ENCODE data around the gene CD7. TPM values are rescaled to one million over a fixed set of nuclear protein-coding genes. Genes with fewer than 3 reads are reported as not detected.

Gene CD7
- total RNA-seq, 1 experiment from 2014 or later, result 0.93 TPM

- H3K9me3 Mint-ChIP-seq (ENCODE audit: unreplicated experiment), result no peaks in the 10 kb centered on the region
- BruUV-seq (replicated peaks), result no TSS peak
- H3K4me3 ChIP-seq (ENCODE audit: low read depth, low read length), result no peak overlapping the region
- H3K4me1 Mint-ChIP-seq (ENCODE audit: low read depth, unreplicated experiment), result peaks cover 16% of the 10 kb centered on the region
- H3K36me3 Mint-ChIP-seq (ENCODE audit: insufficient read depth, unreplicated experiment), result peaks cover 1% of the 10 kb centered on the region
- no peaks in the 10 kb centered on the region for H3K27me3 ChIP-seq (replicated peaks; ENCODE audit: control insufficient read depth, insufficient read depth, low read length)
- H3K27me3 Mint-ChIP-seq (ENCODE audit: insufficient read depth, unreplicated experiment), result no peaks in the 10 kb centered on the region
- no peaks in the 10 kb centered on the region for H3K9me3 ChIP-seq
- H3K36me3 ChIP-seq (ENCODE audit: control insufficient read depth, insufficient read depth, low read length), result no peaks in the 10 kb centered on the region
- H3K4me1 ChIP-seq, result peaks cover 39% of the 10 kb centered on the region
- no peak for TF ChIP-seq CTCF (IDR thresholded peaks at IDR 0.05; ENCODE audit: insufficient read depth in 1 of 2, low read depth in 1 of 2, low read length in 1 of 2, severe bottlenecking in 1 of 2, unreplicated experiment in 1 of 2)
- H3K27ac Mint-ChIP-seq (ENCODE audit: unreplicated experiment), result no peak overlapping the region
- intact Hi-C loops (cut with micrococcal nuclease; ENCODE audit: unreplicated experiment), result no loop called here
- ChIA-PET CTCF (no interaction called here), POLR2A (interaction anchor here (0.6 kb wide), 1 partner anchor 767 kb away, joined by 4 read pairs; no protein-coding TSS in a partner anchor)
- DNase-seq, result no peak
- no peak overlapping the region for H3K4me3 Mint-ChIP-seq (ENCODE audit: unreplicated experiment)
Measured at GRCh38 chr17:82297714-82298537, 19.5 kb downstream of the CD7 start.

- TF ChIP-seq CTCF (IDR thresholded peaks at IDR 0.05; ENCODE audit: insufficient read depth in 1 of 2, low read depth in 1 of 2, low read length in 1 of 2, severe bottlenecking in 1 of 2, unreplicated experiment in 1 of 2), result no peak
- ChIA-PET CTCF (interaction anchor here (0.9 kb wide), 1 partner anchor 16 kb away, joined by 3 read pairs; no protein-coding TSS in a partner anchor), POLR2A (no interaction called here)
- Mint-ChIP-seq H3K9me3 (ENCODE audit: unreplicated experiment) (no peaks in the 10 kb centered on the region), H3K36me3 (ENCODE audit: insufficient read depth, unreplicated experiment) (peaks cover 7% of the 10 kb centered on the region), H3K4me1 (ENCODE audit: low read depth, unreplicated experiment) (peaks cover 16% of the 10 kb centered on the region), H3K4me3 (ENCODE audit: unreplicated experiment) (no peak overlapping the region), H3K27me3 (ENCODE audit: insufficient read depth, unreplicated experiment) (no peaks in the 10 kb centered on the region), H3K27ac (ENCODE audit: unreplicated experiment) (no peak overlapping the region)
- H3K4me3 ChIP-seq (ENCODE audit: low read depth, low read length), result no peak overlapping the region
- no peaks in the 10 kb centered on the region for H3K36me3 ChIP-seq (ENCODE audit: control insufficient read depth, insufficient read depth, low read length)
- H3K4me1 ChIP-seq, result peaks cover 33% of the 10 kb centered on the region
- no peaks in the 10 kb centered on the region for H3K27me3 ChIP-seq (replicated peaks; ENCODE audit: control insufficient read depth, insufficient read depth, low read length)
- intact Hi-C loops (cut with micrococcal nuclease; ENCODE audit: unreplicated experiment), result no loop called here
- H3K9me3 ChIP-seq, result no peaks in the 10 kb centered on the region
- no peak for DNase-seq
- BruUV-seq (replicated peaks), result no TSS peak
Measured at GRCh38 chr17:82297280-82297713, 20.1 kb downstream of the CD7 start.

GRCh38 chr17:82296511-82297279 lies 20.7 kb downstream of the CD7 start:
- H3K27ac Mint-ChIP-seq (ENCODE audit: unreplicated experiment), result no peak overlapping the region
- H3K4me1 ChIP-seq, result peaks cover 34% of the 10 kb centered on the region

More at GRCh38 chr17:82296511-82297279, 20.7 kb downstream of the CD7 start:
- no peaks in the 10 kb centered on the region for H3K27me3 ChIP-seq (replicated peaks; ENCODE audit: control insufficient read depth, insufficient read depth, low read length)
- CTCF ChIA-PET, result interaction anchor here (0.9 kb wide), 1 partner anchor 16 kb away, joined by 3 read pairs; no protein-coding TSS in a partner anchor
- H3K36me3 ChIP-seq (ENCODE audit: control insufficient read depth, insufficient read depth, low read length), result no peaks in the 10 kb centered on the region
- H3K36me3 Mint-ChIP-seq (ENCODE audit: insufficient read depth, unreplicated experiment), result peaks cover 7% of the 10 kb centered on the region
- POLR2A ChIA-PET, result no interaction called here
- H3K9me3 Mint-ChIP-seq (ENCODE audit: unreplicated experiment), result no peaks in the 10 kb centered on the region
- H3K4me3 Mint-ChIP-seq (ENCODE audit: unreplicated experiment), result no peak overlapping the region
- BruUV-seq (replicated peaks), result no TSS peak
- intact Hi-C loops (cut with micrococcal nuclease; ENCODE audit: unreplicated experiment), result no loop called here
- H3K4me1 Mint-ChIP-seq (ENCODE audit: low read depth, unreplicated experiment), result peaks cover 16% of the 10 kb centered on the region
- H3K9me3 ChIP-seq, result no peaks in the 10 kb centered on the region
- H3K27me3 Mint-ChIP-seq (ENCODE audit: insufficient read depth, unreplicated experiment), result no peaks in the 10 kb centered on the region
- no peak overlapping the region for H3K4me3 ChIP-seq (ENCODE audit: low read depth, low read length)
- no peak for DNase-seq
- no peak for TF ChIP-seq CTCF (IDR thresholded peaks at IDR 0.05; ENCODE audit: insufficient read depth in 1 of 2, low read depth in 1 of 2, low read length in 1 of 2, severe bottlenecking in 1 of 2, unreplicated experiment in 1 of 2)
